Mesothelial cell of epicardium (in vitro differentiated cells): Measurements from ENCODE around the gene TRAPPC12. TPM values are rescaled to one million over a fixed set of nuclear protein-coding genes. Genes with fewer than 3 reads are reported as not detected.

Experiments
- DNase-seq, 2 experiments: peaks; one replicate each; pipeline ENCODE4 v3.0.0; 2021; ENCODE audit warnings: low spot score in 2 of 2; ENCODE audit not compliant: unreplicated experiment in 2 of 2
- H3K27ac Mint-ChIP-seq: 2 replicates; pipeline ENCODE4 v1.8.0; 2021; ENCODE audit warnings: mixed read lengths
- H3K27me3 Mint-ChIP-seq: 2 replicates; pipeline ENCODE4 v1.8.0; 2021; ENCODE audit warnings: low read depth, mixed read lengths
- H3K36me3 Mint-ChIP-seq: 2 replicates; pipeline ENCODE4 v1.8.0; 2021; ENCODE audit warnings: mixed read lengths
- H3K4me1 Mint-ChIP-seq: 2 replicates; pipeline ENCODE4 v1.8.0; 2021; ENCODE audit warnings: mixed read lengths
- H3K4me3 Mint-ChIP-seq: 2 replicates; pipeline ENCODE4 v1.8.0; 2021; ENCODE audit warnings: mild to moderate bottlenecking, moderate library complexity, mixed read lengths
- H3K9me3 Mint-ChIP-seq: 2 replicates; pipeline ENCODE4 v1.8.0; 2021; ENCODE audit warnings: mixed read lengths
- total RNA-seq: library from RNA; stranded (reverse); gene quantifications from 3 replicates; pipeline ENCODE4 v1.2.1, GENCODE V29; 2021
- TF ChIP-seq, protein P1 (sequence below): fragments of 200-600 bp; sonication (generic); IDR thresholded peaks from one replicate; pipeline ENCODE4 v1.5.0; 2021; ENCODE audit warnings: antibody characterized with exemption; ENCODE audit not compliant: unreplicated experiment

The TRAPPC12 gene
- total RNA-seq, 1 donor from 2014 or later = 134 TPM

DNA sequence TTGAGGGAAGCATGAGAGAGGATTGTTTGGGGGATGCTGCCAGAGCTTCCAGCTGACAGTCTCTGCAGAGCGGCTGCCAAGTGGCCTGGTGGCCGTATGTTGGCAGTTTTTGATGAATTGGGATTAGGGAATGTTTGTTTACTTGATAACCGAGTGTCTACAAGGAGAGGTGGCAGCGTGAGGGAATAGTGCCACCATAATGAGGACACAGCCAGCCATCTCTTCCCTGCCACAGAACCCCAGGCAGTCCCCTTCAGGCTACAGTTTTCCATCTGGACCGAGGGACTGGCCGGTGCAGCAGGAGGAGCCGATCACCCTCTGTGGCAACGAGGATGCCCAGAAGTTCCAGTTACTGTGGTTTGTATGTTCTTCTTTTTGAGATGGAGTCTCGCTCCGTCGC is 55.2 kb downstream of the TRAPPC12 start:
- Mint-ChIP-seq H3K4me3 (no peak overlapping the region), H3K9me3 (peaks cover 4% of the 10 kb centered on the region), H3K27me3 (no peaks in the 10 kb centered on the region), H3K4me1 (peaks cover 5% of the 10 kb centered on the region), H3K36me3 (peaks cover 25% of the 10 kb centered on the region), H3K27ac (no peak overlapping the region)
- TF ChIP-seq, protein P1, sequence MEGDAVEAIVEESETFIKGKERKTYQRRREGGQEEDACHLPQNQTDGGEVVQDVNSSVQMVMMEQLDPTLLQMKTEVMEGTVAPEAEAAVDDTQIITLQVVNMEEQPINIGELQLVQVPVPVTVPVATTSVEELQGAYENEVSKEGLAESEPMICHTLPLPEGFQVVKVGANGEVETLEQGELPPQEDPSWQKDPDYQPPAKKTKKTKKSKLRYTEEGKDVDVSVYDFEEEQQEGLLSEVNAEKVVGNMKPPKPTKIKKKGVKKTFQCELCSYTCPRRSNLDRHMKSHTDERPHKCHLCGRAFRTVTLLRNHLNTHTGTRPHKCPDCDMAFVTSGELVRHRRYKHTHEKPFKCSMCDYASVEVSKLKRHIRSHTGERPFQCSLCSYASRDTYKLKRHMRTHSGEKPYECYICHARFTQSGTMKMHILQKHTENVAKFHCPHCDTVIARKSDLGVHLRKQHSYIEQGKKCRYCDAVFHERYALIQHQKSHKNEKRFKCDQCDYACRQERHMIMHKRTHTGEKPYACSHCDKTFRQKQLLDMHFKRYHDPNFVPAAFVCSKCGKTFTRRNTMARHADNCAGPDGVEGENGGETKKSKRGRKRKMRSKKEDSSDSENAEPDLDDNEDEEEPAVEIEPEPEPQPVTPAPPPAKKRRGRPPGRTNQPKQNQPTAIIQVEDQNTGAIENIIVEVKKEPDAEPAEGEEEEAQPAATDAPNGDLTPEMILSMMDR = no peak
- no peak for DNase-seq

DNA sequence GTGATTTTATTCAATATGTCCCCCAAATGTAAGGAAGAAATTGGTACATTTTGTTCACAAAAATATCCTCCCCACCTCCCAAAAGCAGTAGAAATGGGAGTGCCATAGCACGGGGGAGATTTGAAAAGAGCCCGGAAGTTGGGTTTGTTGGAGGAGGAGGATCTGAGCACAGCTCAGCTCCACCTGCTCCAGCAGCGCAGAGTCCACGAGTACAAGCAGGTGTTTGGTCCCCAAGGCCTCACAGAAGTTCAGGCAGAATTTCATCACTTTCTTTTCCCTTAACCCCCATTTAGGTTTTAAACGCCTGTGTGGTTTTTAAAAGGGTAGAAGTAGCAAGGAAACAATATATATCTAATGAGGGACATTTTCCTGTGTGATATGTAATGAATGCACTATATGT is 56.0 kb downstream of the TRAPPC12 start:
- peaks cover 4% of the 10 kb centered on the region for H3K9me3 Mint-ChIP-seq
- no peak for DNase-seq
- H3K27ac Mint-ChIP-seq = no peak overlapping the region
- no peak overlapping the region for H3K4me3 Mint-ChIP-seq
- H3K4me1 Mint-ChIP-seq = peaks cover 5% of the 10 kb centered on the region
- TF ChIP-seq, protein P1 = no peak
- H3K27me3 Mint-ChIP-seq = no peaks in the 10 kb centered on the region
- H3K36me3 Mint-ChIP-seq = peaks cover 19% of the 10 kb centered on the region

DNA sequence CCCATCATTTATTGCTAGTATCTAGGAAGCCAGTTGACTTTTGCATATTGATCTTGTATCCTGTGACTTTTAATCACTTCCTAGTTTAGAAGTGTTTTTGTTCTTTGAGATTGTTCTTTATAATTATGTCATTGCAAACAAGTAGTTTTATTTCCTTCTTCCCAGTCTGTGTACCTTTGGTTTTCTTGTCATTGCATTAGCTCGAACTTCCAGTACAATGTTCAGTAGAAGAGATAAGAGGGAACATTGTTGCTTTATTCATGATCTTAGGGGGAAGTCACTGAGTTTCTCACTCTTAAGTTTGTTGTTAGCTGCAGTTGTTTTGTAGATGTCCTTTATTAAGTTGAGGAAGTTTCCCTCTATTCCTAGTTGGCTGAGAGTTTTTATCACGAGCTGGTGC is 61.0 kb downstream of the TRAPPC12 start:
- Mint-ChIP-seq H3K27me3 (no peaks in the 10 kb centered on the region), H3K4me1 (no peaks in the 10 kb centered on the region), H3K27ac (no peak overlapping the region), H3K36me3 (peaks cover 12% of the 10 kb centered on the region), H3K4me3 (no peak overlapping the region), H3K9me3 (peaks cover 4% of the 10 kb centered on the region)
- TF ChIP-seq, protein P1 = no peak
- no peak for DNase-seq

DNA sequence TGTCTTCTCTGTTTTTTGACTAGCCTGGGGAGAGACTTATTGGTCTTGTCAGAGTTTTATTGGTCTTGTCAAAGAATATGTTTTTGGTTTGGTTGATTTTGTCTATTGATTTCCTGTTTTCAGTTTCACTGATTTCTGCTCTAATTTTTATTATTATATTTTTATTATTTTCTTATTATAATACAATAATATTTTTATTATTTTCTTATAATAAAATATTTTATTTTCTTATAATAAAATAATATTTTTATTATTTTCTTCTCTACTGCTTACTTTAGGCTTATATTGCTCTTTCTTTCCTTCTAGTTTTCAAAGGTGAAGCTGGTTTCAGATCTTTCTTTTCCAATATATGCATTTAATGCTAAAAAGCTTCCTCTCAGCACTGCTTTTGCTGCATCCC is 62.0 kb downstream of the TRAPPC12 start:
- TF ChIP-seq, protein P1 = no peak
- Mint-ChIP-seq H3K4me1 (no peaks in the 10 kb centered on the region), H3K27ac (no peak overlapping the region)

DNA sequence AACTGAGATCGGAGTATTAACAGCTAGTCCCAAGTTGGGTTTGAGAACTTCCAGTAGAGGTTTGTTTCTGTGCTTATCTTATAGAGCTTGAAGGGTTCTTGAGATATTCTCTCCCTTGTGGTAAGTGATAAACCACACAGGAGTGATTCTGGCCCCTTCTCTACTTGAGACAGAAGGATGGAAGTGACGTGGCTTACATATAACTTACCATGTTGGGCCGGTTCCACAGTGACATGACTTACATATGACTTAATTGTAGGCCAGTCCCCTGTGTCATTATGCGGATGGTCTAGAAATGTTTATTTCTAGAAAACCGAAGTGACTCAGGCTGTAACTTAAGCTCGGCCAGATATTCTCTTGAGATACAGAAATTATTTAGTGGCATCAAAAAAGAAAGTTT is 62.7 kb downstream of the TRAPPC12 start:
- TF ChIP-seq, protein P1 = no peak
- H3K27me3 Mint-ChIP-seq = no peaks in the 10 kb centered on the region
- H3K9me3 Mint-ChIP-seq = peaks cover 4% of the 10 kb centered on the region

More for the DNA sequence above, 62.0 kb downstream of the TRAPPC12 start:
- no peak overlapping the region for H3K4me3 Mint-ChIP-seq
- H3K36me3 Mint-ChIP-seq = peaks cover 22% of the 10 kb centered on the region
- H3K27me3 Mint-ChIP-seq = no peaks in the 10 kb centered on the region
- H3K9me3 Mint-ChIP-seq = peaks cover 4% of the 10 kb centered on the region
- DNase-seq = no peak

DNA sequence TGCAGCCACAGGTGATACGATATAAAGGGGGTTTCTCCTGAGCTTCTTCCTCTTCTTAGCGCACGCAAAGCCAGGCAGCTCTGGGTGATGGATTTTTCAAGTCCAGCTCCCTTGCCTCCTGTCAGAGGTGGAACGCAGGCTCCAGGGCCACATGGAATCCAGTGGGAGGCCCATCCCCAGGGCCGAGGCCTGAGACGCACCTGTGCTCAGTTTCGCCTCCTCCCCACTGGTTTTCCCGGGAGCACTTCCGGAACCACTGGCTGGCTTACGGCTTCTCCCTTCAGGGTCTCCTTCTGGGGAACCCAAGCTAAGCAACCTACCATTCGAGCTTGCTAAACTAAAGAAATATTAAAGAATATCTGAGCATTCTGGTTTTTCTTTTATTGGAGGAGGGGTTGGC is 63.6 kb downstream of the TRAPPC12 start:
- peaks cover 4% of the 10 kb centered on the region for H3K9me3 Mint-ChIP-seq
- H3K27me3 Mint-ChIP-seq = no peaks in the 10 kb centered on the region
- H3K36me3 Mint-ChIP-seq = peaks cover 32% of the 10 kb centered on the region
- TF ChIP-seq, protein P1 = no peak
- no peaks in the 10 kb centered on the region for H3K4me1 Mint-ChIP-seq
- no peak overlapping the region for H3K27ac Mint-ChIP-seq
- no peak overlapping the region for H3K4me3 Mint-ChIP-seq
- DNase-seq = no peak

More for the DNA sequence above, 62.7 kb downstream of the TRAPPC12 start:
- no peak for DNase-seq
- peaks cover 27% of the 10 kb centered on the region for H3K36me3 Mint-ChIP-seq
- no peaks in the 10 kb centered on the region for H3K4me1 Mint-ChIP-seq
- H3K4me3 Mint-ChIP-seq = no peak overlapping the region
- no peak overlapping the region for H3K27ac Mint-ChIP-seq
